Tibial artery (tissue), 4 donors: ENCODE data around the gene DNAJC22.
A peak's percentile ranks its signal among the peaks of the same experiment; 100 is the strongest.

ENCODE experiments used
- DNase-seq, 2 donors: peaks; one replicate each; pipeline ENCODE4 v3.0.0-alpha.2; 2019
- H3K27ac ChIP-seq, 2 donors: fragments of 200-600 bp; sonication (generic) in 1 of 2; 1 replicate in 1 of 2; 2 replicates in 1 of 2; pipeline ENCODE4 v1.5.1; 2018 to 2019; ENCODE audit warnings: mild to moderate bottlenecking in 1 of 2
- H3K27me3 ChIP-seq, 2 donors: fragments of 200-600 bp; sonication (generic) in 1 of 2; one replicate each; pipeline versions ENCODE4 v1.5.1 to v1.6.0; 2016 to 2019
- H3K36me3 ChIP-seq, 3 donors: fragments of 200-600 bp; sonication (generic) in 2 of 3; one replicate each; pipeline ENCODE4 v1.5.1; 2016 to 2019; ENCODE audit warnings: mild to moderate bottlenecking in 2 of 3
- H3K4me1 ChIP-seq, 4 donors: fragments of 200-600 bp; sonication (generic) in 2 of 4; 1 replicate in 3 of 4; 2 replicates in 1 of 4; pipeline ENCODE4 v1.5.1; 2016 to 2019
- H3K4me3 ChIP-seq, 2 donors: fragments of 200-600 bp; sonication (generic) in 1 of 2; 1 replicate in 1 of 2; 2 replicates in 1 of 2; pipeline ENCODE4 v1.5.1; 2018 to 2019; ENCODE audit warnings: mild to moderate bottlenecking in 2 of 2
- H3K9me3 ChIP-seq, 3 donors: fragments of 200-600 bp; sonication (generic) in 1 of 3; one replicate each; pipeline ENCODE4 v1.5.1; 2016 to 2019
- intact Hi-C: fragments of 100-400 bp; cut with DNase I; formaldehyde crosslinking; loops from one replicate; pipeline ENCODE4 v1.15.0; 2023; ENCODE audit warnings: low total_unique reads
- TF ChIP-seq, protein P1 (sequence below), 2 experiments: fragments of 200-600 bp in 1 of 2; fragments of 450-650 bp in 1 of 2; IDR thresholded peaks; one replicate each; pipeline ENCODE4 v1.5.1; 2017 to 2019; ENCODE audit warnings: antibody characterized with exemption in 2 of 2, mild to moderate bottlenecking in 1 of 2, moderate library complexity in 1 of 2

The DNAJC22 gene

DNA sequence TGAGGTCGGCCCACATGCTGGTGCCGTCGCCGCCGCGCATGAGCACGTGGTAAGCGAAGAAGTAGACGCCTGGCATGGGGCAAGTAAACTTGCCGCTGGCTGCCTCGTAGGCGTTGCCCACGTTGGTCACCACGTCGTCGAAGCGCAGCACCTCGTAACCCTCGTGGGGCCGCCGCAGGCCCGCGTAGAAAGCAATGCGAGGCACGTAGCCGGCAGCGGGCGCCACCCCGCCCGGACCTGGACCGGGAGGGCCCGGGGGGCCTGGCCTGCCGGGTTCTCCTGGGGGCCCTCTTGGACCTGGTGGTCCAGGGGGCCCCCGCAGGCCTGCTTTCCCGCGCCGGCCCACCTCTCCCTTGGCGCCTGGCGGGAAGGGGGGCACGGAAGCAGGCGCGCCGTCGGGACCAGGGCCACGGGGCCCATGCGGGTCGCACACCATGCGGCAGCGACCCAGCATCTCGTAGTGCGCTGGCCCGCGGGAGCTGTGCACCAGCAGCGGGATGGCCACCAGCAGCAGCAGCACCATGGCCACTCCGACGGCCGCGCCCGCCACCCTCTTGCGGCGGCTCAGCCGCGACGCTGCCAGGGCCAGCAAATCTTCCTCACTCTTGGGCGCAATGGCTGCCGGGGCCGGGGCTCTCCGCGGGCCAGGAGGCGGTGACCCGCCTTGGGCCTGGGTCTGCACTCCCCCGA lies 10.6 kb upstream of the DNAJC22 start:
- intact Hi-C loops: loop anchor here (5.0 kb wide), 1 partner anchor 44 kb away; no protein-coding TSS in a partner anchor
- TF ChIP-seq, protein P1, sequence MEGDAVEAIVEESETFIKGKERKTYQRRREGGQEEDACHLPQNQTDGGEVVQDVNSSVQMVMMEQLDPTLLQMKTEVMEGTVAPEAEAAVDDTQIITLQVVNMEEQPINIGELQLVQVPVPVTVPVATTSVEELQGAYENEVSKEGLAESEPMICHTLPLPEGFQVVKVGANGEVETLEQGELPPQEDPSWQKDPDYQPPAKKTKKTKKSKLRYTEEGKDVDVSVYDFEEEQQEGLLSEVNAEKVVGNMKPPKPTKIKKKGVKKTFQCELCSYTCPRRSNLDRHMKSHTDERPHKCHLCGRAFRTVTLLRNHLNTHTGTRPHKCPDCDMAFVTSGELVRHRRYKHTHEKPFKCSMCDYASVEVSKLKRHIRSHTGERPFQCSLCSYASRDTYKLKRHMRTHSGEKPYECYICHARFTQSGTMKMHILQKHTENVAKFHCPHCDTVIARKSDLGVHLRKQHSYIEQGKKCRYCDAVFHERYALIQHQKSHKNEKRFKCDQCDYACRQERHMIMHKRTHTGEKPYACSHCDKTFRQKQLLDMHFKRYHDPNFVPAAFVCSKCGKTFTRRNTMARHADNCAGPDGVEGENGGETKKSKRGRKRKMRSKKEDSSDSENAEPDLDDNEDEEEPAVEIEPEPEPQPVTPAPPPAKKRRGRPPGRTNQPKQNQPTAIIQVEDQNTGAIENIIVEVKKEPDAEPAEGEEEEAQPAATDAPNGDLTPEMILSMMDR (IDR thresholded peaks at IDR 0.05): no peak
- no peak for DNase-seq
- Histone ChIP-seq H3K27me3 (peaks cover 5 to 78% of the 10 kb centered on the region in 2 donors), H3K36me3 (no peaks in the 10 kb centered on the region), H3K27ac (no peak overlapping the region), H3K9me3 (no peaks in the 10 kb centered on the region), H3K4me3 (no peak overlapping the region), H3K4me1 (peaks cover 0 to 32% (median 14%) of the 10 kb centered on the region in 4 donors)

DNA sequence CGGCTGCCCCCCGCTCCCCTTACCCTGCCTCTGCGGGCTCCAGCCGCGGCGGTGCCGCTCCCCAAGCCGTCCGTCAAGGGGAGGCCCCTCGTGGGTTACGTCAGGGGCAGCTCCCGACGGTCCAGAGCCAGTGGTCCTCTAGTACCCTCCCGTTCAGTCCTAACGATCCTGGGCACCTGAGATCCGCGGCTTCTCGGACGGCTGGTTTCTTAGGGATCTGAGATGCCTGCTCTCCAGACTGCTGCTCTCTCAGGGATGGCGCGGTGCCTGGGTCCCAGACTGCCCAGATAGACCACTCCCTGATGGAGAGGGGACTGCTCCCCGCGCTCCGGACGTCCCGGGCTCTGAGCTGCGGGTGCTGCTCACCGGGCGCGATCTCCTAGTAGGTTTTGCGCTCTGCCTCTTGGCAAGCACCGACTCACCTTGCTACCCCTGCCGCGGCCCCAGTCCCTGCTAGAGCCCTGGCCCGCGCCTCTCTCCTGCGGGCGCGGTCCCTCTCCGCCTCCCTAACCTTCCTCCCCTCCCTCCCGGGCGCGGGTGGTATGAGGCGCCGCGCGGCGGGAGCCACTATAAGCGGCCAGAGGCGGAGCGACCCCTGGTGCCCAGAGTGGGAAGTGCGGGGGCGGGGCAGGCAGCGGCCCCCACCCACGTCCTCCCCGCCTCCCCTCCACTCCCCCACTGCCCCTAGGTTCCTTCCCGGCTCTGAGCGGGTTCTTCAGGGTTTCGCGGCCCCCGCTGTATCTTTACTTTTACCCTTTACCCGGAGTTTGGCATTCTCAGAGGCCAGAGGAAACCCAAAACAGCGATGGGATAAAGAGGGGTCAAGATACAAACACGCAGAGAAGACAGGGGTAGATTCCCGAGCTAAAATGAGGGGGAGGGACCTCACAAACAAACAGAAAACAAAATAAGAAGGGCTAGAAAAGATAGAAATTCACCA lies 9.8 kb upstream of the DNAJC22 start, which contains the start of gene C1QL4:
Gene C1QL4, minus strand, starts transcription at position 544 of the 940 bp plus-strand sequence. CDS start 711 bp downstream, outside the sequence.
- intact Hi-C loops: loop anchor here (5.0 kb wide), 1 partner anchor 45 kb away; no protein-coding TSS in a partner anchor
- DNase-seq: peak; percentile 76 to 84
- Histone ChIP-seq H3K4me1 (peaks cover 0 to 26% (median 11%) of the 10 kb centered on the region in 4 donors), H3K27ac (no peak within 1 kb of the TSS), H3K27me3 (peaks cover 5 to 78% of the 10 kb centered on the region in 2 donors), H3K36me3 (no peaks in the 10 kb centered on the region), H3K9me3 (no peaks in the 10 kb centered on the region), H3K4me3 (peak within 1 kb of the TSS; percentile 23 to 42)
- TF ChIP-seq, protein P1 (IDR thresholded peaks at IDR 0.05): peak; percentile 65 to 99

DNA sequence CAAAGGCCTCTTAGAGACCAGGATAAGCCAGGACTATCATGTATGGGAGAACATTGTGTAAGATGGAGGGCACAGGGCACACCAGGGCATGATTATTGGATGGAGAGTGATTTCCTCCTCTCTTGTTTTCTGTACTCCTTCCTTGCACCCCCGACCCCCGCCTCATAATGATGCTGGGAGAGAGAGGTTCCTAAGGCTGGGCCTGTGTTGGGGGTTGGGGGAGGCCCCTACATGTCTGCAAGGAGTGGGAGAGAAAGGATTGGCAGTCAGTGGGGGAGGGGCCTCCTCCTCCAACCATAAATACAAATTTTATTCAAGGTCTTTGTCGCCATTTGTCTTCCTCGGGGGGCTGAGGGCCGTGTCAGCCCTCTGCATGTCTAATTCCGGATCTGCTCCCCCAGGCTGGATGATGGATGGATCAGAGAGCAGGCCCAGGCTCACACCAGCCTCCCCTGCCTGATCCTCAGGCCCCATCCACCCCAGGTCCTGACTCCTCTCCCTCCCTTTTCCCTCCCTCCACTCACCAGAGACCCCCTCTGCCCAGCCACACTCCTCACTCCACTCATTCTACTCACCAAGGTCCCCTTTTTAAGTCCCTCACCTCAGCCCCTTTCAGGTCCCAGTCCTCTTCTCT lies 7.7 kb upstream of the DNAJC22 start:
- H3K36me3 ChIP-seq: no peaks in the 10 kb centered on the region
- intact Hi-C loops: loop anchor here (5.0 kb wide), 1 partner anchor 47 kb away; no protein-coding TSS in a partner anchor
- H3K4me3 ChIP-seq: no peak overlapping the region
- TF ChIP-seq, protein P1 (IDR thresholded peaks at IDR 0.05): no peak
- H3K4me1 ChIP-seq: peaks cover 0 to 33% (median 23%) of the 10 kb centered on the region in 4 donors
- H3K9me3 ChIP-seq: no peaks in the 10 kb centered on the region
- H3K27me3 ChIP-seq: peaks cover 5 to 75% of the 10 kb centered on the region in 2 donors
- no peak overlapping the region for H3K27ac ChIP-seq
- peak in 1 of 2 donors; percentile 35 for DNase-seq

DNA sequence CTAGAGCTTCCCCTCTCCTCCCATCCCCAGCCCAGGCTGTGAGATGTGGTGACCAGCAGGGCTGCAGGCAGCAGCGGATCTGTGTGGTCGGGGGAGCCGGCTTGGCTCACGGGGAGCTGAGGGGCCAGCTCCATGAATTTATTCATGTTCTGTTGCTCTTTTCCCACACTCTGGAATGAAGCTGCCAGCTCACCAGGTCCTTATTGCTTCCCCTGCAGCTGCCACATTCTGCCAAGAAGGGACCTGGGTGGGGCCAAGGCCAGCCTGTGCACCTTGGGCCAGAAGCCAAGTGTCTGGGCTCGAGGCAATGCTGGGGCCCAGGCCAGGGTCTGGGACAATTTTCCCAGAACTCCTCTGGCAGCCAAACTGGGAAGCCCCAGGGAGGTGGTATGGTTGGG lies 7.2 kb upstream of the DNAJC22 start:
- Histone ChIP-seq H3K27ac (no peak overlapping the region), H3K4me1 (peaks cover 0 to 33% (median 23%) of the 10 kb centered on the region in 4 donors), H3K9me3 (no peaks in the 10 kb centered on the region), H3K27me3 (peaks cover 5 to 73% of the 10 kb centered on the region in 2 donors), H3K4me3 (no peak overlapping the region), H3K36me3 (no peaks in the 10 kb centered on the region)
- intact Hi-C loops: loop anchor here (5.0 kb wide), 1 partner anchor 47 kb away; no protein-coding TSS in a partner anchor
- TF ChIP-seq, protein P1 (IDR thresholded peaks at IDR 0.05): no peak
- peak in 1 of 2 donors; percentile 38 for DNase-seq
